CD4-positive, alpha-beta T cell treated with Interleukin-6 for 4 hours (primary cell): ENCODE data around the gene EN2.

Source experiments
- DNase-seq: peaks from one replicate; pipeline ENCODE4 v3.0.0-alpha.2; 2020; ENCODE audit warnings: mixed read lengths

Gene EN2

GRCh38 chr7:155488483-155489127, 30.7 kb downstream of the EN2 start:
- DNase-seq = no peak

- no peak for DNase-seq
These were observed 31.4 kb downstream of the EN2 start for GRCh38 chr7:155489158-155489840.

DNA sequence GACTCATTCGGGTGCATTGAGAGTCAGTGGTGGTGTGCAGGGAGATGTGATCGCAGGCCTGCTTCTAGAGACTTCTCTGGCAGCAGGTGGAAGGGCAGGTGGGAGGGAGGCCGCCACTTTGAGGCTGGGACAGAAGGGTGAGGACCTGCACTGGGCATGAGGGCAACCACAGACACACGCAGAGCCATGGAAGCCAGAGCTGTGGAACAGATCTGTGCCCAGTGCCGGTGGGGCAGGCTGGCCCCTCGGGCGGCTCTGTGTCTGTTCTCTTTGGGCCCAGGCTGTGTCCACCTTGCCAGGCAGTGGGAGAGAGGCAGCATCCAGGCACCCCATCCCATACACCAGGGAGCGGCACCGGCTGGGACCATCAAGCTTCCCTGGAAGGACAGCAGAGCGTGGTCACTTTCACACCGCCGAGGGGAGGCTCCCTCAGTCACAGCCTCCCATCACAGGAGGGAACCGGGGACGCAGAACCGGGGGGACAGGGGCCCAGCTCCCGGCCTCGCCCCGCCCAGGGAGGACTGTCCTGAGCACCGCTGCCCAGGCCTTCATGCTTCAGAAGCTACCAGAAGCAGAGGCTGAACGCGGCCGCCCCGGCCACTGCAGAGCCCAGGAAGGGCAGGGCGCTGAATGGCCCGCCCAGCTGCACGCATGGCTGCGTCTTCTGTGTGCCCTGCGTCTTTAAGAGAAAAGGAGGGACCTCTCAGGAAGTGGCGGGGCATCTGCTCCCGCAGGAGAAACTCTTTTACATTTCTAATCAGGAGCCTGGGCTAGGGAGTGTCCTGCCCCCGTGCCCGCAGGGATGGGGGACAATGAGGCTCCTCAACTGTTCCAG, 32.1 kb downstream of the EN2 start:
- DNase-seq = no peak

DNA sequence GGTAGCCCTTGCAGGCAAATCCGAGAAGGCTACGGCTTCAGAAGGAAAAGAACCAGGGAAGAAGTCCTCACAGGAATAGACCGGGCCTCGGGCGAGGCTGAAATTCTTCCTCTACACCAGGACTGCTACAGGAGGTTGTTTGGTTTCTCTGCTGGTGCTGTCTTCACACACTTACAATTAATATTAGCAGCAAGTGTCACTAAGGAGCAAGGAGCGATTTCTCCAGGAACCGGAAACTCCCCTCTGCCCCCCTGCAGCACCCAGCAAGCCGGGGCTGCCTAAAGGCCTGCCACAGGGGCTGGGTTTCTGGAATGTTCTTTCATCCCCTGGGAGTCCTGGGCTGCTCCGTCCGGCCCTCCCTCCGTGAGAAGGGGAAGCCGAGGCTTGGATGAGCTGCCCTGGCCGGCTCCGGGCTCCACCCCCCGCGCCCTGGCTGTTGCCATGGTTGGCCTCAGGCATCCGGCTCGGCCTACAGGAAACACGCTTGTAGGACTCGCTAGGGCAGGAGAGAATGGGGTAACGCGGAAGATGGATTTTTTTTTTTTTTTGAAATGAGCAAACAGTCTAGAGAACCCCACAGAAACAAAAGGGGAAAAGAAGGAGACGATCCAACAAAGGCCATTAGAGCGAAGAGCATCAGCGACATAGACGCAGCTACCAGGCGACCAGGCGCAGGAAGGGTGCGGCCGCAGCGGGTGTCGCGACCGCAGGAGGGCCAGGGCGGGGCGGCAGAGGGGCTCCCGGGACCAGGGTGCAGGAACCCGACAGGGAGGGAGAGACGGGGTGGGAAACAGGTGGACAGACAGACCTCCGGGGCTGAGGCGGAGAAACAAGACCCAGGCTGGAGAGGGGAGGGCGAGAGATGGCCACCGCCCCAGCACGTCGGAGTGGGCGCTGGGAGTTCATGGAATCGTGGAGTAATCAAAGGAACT, 33.0 kb downstream of the EN2 start:
- peak; percentile 43 for DNase-seq

- no peak for DNase-seq
These were observed 33.9 kb downstream of the EN2 start for GRCh38 chr7:155491812-155492211.

- DNase-seq = no peak
These were observed 36.0 kb downstream of the EN2 start for GRCh38 chr7:155493744-155494538.

GRCh38 chr7:155494551-155494950, 36.6 kb downstream of the EN2 start:
- no peak for DNase-seq

GRCh38 chr7:155495440-155496248, 37.7 kb downstream of the EN2 start:
- no peak for DNase-seq

GRCh38 chr7:155496267-155497005, 38.5 kb downstream of the EN2 start:
- DNase-seq = no peak

- no peak for DNase-seq
These were observed 39.4 kb downstream of the EN2 start for GRCh38 chr7:155497149-155497901.

DNA sequence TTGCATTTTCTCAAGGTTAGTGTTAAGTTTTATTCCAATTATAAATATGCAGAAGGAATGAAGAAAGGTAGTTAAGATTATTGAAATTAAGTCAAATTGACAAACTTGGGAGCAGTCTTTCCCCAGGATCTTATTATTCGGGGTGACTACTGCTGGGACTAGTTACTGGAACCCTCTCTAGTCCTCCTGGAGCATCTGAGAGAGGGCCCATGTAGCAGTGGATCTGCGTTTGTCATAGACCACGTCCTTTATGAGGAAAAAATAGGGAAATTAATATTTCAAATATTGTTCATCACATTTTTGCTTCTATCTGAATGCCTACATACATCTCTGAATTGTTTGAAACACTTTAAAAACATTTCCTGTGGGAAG, 47.5 kb downstream of the EN2 start:
- no peak for DNase-seq

GRCh38 chr7:155506854-155507337, 49.0 kb downstream of the EN2 start:
- no peak for DNase-seq

DNA sequence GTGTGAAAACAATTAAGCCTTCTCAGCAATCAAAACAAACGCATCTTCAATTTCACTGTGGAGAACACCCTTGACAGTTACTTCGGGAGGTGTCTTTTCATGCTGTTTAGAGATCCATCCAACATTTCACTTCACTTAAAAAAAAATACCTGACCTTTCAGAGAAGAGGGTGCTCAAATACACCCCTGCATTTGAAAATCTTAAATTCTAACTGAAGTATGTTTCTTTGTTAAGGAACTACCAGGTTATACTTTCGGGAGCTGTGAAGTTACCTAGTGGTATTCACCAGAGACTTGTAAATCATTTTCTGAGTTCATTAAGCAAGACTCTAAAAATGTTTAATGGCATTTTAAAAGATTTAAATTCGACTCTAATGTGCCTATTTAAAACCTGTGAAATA, 49.6 kb downstream of the EN2 start:
- no peak for DNase-seq

DNA sequence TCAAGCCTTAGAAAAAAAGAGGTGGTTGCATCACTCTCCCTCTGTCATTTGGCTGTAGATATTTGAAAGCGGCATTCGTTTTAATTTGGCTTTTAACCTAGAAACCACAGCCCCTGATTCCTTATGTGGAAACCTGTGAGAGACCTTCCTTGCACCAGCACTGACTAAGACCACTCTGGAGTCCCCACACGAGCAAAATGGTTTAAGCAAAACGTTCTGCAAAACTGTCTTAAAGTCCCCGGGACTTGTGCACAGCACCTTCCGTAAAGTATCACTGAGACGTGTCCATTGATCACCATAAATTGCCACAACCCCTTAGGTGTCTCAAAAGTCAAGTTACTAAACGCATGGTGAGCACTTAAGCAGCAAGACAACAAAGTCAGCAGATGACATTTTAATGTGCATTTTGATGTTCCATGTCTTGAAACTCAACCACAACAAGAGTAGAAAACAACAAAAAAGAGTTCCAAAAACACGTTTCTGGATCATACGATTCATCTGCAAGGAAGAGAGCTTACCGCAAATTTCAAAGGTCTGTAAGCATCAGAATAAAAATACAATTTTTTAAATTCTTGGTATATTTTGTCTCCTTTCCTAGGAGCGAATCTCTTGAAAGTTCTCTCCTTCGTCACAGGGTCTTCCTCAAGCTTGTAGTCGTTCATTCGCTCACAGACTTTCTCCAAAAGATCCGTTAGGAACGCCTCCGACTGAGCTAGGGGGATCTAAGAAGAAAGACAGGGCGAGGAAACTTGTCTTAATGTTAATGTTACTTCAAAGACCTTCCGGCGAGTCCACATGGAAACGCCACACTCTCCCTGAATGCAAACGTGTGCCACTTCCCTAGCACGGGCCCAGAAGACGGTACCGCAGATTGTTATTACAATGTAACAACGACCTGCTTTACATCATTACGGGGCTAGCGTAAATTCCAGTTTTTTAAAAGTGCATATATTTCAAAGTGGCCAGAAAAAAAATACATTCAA, 50.7 kb downstream of the EN2 start:
- DNase-seq = no peak

GRCh38 chr7:155509359-155509724, 51.4 kb downstream of the EN2 start:
- DNase-seq = no peak

DNA sequence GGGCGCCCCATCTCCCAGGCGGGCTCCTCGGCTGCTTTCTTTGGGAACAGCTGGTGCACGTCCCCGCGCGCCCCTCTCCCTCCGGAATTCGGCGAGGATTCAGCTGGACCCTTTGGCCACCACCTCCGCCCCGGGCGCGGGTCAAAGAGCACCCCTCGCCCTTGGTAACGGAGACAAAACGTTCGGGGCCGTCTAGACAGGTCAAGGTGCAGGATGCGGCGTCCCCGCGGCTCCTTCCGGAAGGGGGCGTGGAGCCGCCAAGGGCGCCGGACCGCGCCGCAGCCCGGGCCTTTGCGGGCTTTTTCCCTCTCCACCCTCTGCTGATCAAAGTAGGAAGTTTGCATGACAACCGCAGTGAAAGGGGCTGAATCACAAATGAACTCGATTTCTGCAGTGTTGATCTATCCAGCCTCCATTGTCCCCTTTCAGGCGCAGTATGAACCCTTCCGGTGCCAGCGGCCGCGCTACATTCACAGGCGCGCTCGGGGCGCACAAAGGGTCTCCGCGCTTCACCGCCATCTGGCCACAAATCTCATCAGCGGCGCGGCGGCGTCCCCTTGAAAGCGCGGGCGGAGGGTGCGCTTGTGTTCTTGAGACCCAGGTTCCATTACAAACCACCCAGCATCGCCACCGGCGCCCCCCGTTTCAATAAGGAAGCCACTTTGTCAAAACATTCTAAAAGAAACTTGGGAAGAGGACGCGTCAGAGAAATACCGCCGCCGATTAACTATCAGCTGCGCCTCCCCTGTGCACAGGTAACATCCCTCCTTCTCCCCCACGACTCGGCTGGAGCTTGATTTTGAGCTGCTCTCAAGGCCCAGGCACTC, 52.0 kb downstream of the EN2 start:
- no peak for DNase-seq
